ENCODE data around the gene ARHGAP11A.

The ARHGAP11A gene

GRCh38 chr15:32656496-32656895 is 41.2 kb downstream of the ARHGAP11A start:
- Histone ChIP-seq H3K4me1 (ENCODE audit: control insufficient read depth, insufficient read depth, low read length, poor library complexity, severe bottlenecking) (peaks cover 14% of the 10 kb centered on the region), H3K4me3 (ENCODE audit: extremely low read depth, insufficient read depth, low read length, poor library complexity, severe bottlenecking) (no peak overlapping the region), H3K9me3 (ENCODE audit: control insufficient read depth, low read length) (no peaks in the 10 kb centered on the region), H3K36me3 (ENCODE audit: control insufficient read depth, insufficient read depth, low read length) (peaks cover 14% of the 10 kb centered on the region), H3K27ac (ENCODE audit: low read depth, low read length, severe bottlenecking) (no peak overlapping the region)
- 96 to 100% methylated on average over 5 to 7 of the region's 9 CpGs for WGBS, 2 experiments (ENCODE audit: insufficient coverage in 2 of 2)

GRCh38 chr15:32657198-32657883 is 42.0 kb downstream of the ARHGAP11A start:
- H3K27ac ChIP-seq (ENCODE audit: low read depth, low read length, severe bottlenecking), result no peak overlapping the region
- WGBS, 2 experiments (ENCODE audit: insufficient coverage in 2 of 2), result 95% methylated on average over 3 of the region's 5 CpGs; no CpG with 5 or more reads in 1 of the 2 experiments
- H3K4me3 ChIP-seq (ENCODE audit: extremely low read depth, insufficient read depth, low read length, poor library complexity, severe bottlenecking), result no peak overlapping the region

GRCh38 chr15:32657941-32658340 is 42.6 kb downstream of the ARHGAP11A start:
- no CpG with 5 or more reads among the region's 2 CpGs for WGBS, 2 experiments (ENCODE audit: insufficient coverage in 2 of 2)
- H3K9me3 ChIP-seq (ENCODE audit: control insufficient read depth, low read length), result no peaks in the 10 kb centered on the region
- H3K4me1 ChIP-seq (ENCODE audit: control insufficient read depth, insufficient read depth, low read length, poor library complexity, severe bottlenecking), result peaks cover 14% of the 10 kb centered on the region
- H3K27ac ChIP-seq (ENCODE audit: low read depth, low read length, severe bottlenecking), result no peak overlapping the region
- peaks cover 14% of the 10 kb centered on the region for H3K36me3 ChIP-seq (ENCODE audit: control insufficient read depth, insufficient read depth, low read length)
- no peak overlapping the region for H3K4me3 ChIP-seq (ENCODE audit: extremely low read depth, insufficient read depth, low read length, poor library complexity, severe bottlenecking)

More at GRCh38 chr15:32657198-32657883, 42.0 kb downstream of the ARHGAP11A start:
- H3K4me1 ChIP-seq (ENCODE audit: control insufficient read depth, insufficient read depth, low read length, poor library complexity, severe bottlenecking), result peaks cover 14% of the 10 kb centered on the region
- H3K36me3 ChIP-seq (ENCODE audit: control insufficient read depth, insufficient read depth, low read length), result peaks cover 14% of the 10 kb centered on the region
- H3K9me3 ChIP-seq (ENCODE audit: control insufficient read depth, low read length), result no peaks in the 10 kb centered on the region

- 68 to 73% methylated on average over 5 to 6 of the region's 6 CpGs for WGBS, 2 experiments (ENCODE audit: insufficient coverage in 2 of 2)
- Histone ChIP-seq H3K4me1 (ENCODE audit: control insufficient read depth, insufficient read depth, low read length, poor library complexity, severe bottlenecking) (peaks cover 14% of the 10 kb centered on the region), H3K27ac (ENCODE audit: low read depth, low read length, severe bottlenecking) (peak overlapping the region; percentile 36), H3K9me3 (ENCODE audit: control insufficient read depth, low read length) (no peaks in the 10 kb centered on the region), H3K36me3 (ENCODE audit: control insufficient read depth, insufficient read depth, low read length) (peaks cover 7% of the 10 kb centered on the region), H3K4me3 (ENCODE audit: extremely low read depth, insufficient read depth, low read length, poor library complexity, severe bottlenecking) (no peak overlapping the region)
Measured at GRCh38 chr15:32659340-32660155, 44.2 kb downstream of the ARHGAP11A start.

GRCh38 chr15:32663671-32664070 is 48.4 kb downstream of the ARHGAP11A start:
- no peak overlapping the region for H3K4me3 ChIP-seq (ENCODE audit: extremely low read depth, insufficient read depth, low read length, poor library complexity, severe bottlenecking)
- 78 to 89% methylated on average over 4 of the region's 4 CpGs for WGBS, 2 experiments (ENCODE audit: insufficient coverage in 2 of 2)
- H3K36me3 ChIP-seq (ENCODE audit: control insufficient read depth, insufficient read depth, low read length), result no peaks in the 10 kb centered on the region
- no peaks in the 10 kb centered on the region for H3K9me3 ChIP-seq (ENCODE audit: control insufficient read depth, low read length)
- H3K27ac ChIP-seq (ENCODE audit: low read depth, low read length, severe bottlenecking), result no peak overlapping the region
- peaks cover 9% of the 10 kb centered on the region for H3K4me1 ChIP-seq (ENCODE audit: control insufficient read depth, insufficient read depth, low read length, poor library complexity, severe bottlenecking)

GRCh38 chr15:32664796-32665195 is 49.5 kb downstream of the ARHGAP11A start:
- H3K27ac ChIP-seq (ENCODE audit: low read depth, low read length, severe bottlenecking), result no peak overlapping the region
- no peaks in the 10 kb centered on the region for H3K36me3 ChIP-seq (ENCODE audit: control insufficient read depth, insufficient read depth, low read length)
- H3K4me3 ChIP-seq (ENCODE audit: extremely low read depth, insufficient read depth, low read length, poor library complexity, severe bottlenecking), result no peak overlapping the region
- peaks cover 2% of the 10 kb centered on the region for H3K4me1 ChIP-seq (ENCODE audit: control insufficient read depth, insufficient read depth, low read length, poor library complexity, severe bottlenecking)
- no peaks in the 10 kb centered on the region for H3K9me3 ChIP-seq (ENCODE audit: control insufficient read depth, low read length)

GRCh38 chr15:32667321-32667720 is 52.0 kb downstream of the ARHGAP11A start:
- WGBS, 2 experiments (ENCODE audit: insufficient coverage in 2 of 2), result 90 to 97% methylated on average over 5 of the region's 6 CpGs
- no peaks in the 10 kb centered on the region for H3K36me3 ChIP-seq (ENCODE audit: control insufficient read depth, insufficient read depth, low read length)

GRCh38 chr15:32668942-32669341 is 53.6 kb downstream of the ARHGAP11A start:
- Histone ChIP-seq H3K4me1 (ENCODE audit: control insufficient read depth, insufficient read depth, low read length, poor library complexity, severe bottlenecking) (no peaks in the 10 kb centered on the region), H3K9me3 (ENCODE audit: control insufficient read depth, low read length) (no peaks in the 10 kb centered on the region), H3K4me3 (ENCODE audit: extremely low read depth, insufficient read depth, low read length, poor library complexity, severe bottlenecking) (no peak overlapping the region), H3K36me3 (ENCODE audit: control insufficient read depth, insufficient read depth, low read length) (no peaks in the 10 kb centered on the region), H3K27ac (ENCODE audit: low read depth, low read length, severe bottlenecking) (no peak overlapping the region)
- WGBS, 2 experiments (ENCODE audit: insufficient coverage in 2 of 2), result 14 to 64% methylated on average over 1 to 2 of the region's 2 CpGs

More at GRCh38 chr15:32667321-32667720, 52.0 kb downstream of the ARHGAP11A start:
- Histone ChIP-seq H3K9me3 (ENCODE audit: control insufficient read depth, low read length) (no peaks in the 10 kb centered on the region), H3K4me3 (ENCODE audit: extremely low read depth, insufficient read depth, low read length, poor library complexity, severe bottlenecking) (no peak overlapping the region), H3K27ac (ENCODE audit: low read depth, low read length, severe bottlenecking) (no peak overlapping the region), H3K4me1 (ENCODE audit: control insufficient read depth, insufficient read depth, low read length, poor library complexity, severe bottlenecking) (no peaks in the 10 kb centered on the region)

- 55 to 67% methylated on average over 3 to 5 of the region's 5 CpGs for WGBS, 2 experiments (ENCODE audit: insufficient coverage in 2 of 2)
- Histone ChIP-seq H3K4me1 (ENCODE audit: control insufficient read depth, insufficient read depth, low read length, poor library complexity, severe bottlenecking) (no peaks in the 10 kb centered on the region), H3K9me3 (ENCODE audit: control insufficient read depth, low read length) (no peaks in the 10 kb centered on the region), H3K27ac (ENCODE audit: low read depth, low read length, severe bottlenecking) (no peak overlapping the region), H3K36me3 (ENCODE audit: control insufficient read depth, insufficient read depth, low read length) (no peaks in the 10 kb centered on the region), H3K4me3 (ENCODE audit: extremely low read depth, insufficient read depth, low read length, poor library complexity, severe bottlenecking) (no peak overlapping the region)
Measured at GRCh38 chr15:32669896-32670611, 54.8 kb downstream of the ARHGAP11A start.

- Histone ChIP-seq H3K4me1 (ENCODE audit: control insufficient read depth, insufficient read depth, low read length, poor library complexity, severe bottlenecking) (no peaks in the 10 kb centered on the region), H3K9me3 (ENCODE audit: control insufficient read depth, low read length) (no peaks in the 10 kb centered on the region), H3K4me3 (ENCODE audit: extremely low read depth, insufficient read depth, low read length, poor library complexity, severe bottlenecking) (no peak overlapping the region), H3K36me3 (ENCODE audit: control insufficient read depth, insufficient read depth, low read length) (no peaks in the 10 kb centered on the region), H3K27ac (ENCODE audit: low read depth, low read length, severe bottlenecking) (no peak overlapping the region)
- WGBS, 2 experiments (ENCODE audit: insufficient coverage in 2 of 2), result 92% methylated on average over 2 of the region's 3 CpGs; no CpG with 5 or more reads in 1 of the 2 experiments
Measured at GRCh38 chr15:32670623-32671022, 55.3 kb downstream of the ARHGAP11A start.

Measured in mesodermal cell (in vitro differentiated cells).